ENCODE data around the gene TOR3A.
"Not testable (repeated sequence)": the region's sequence is repeated elsewhere in the genome, so short reads cannot be mapped to it uniquely, and the experiment has no call there.

Gene TOR3A

GRCh38 chr1:179135168-179135567, 53.3 kb downstream of the TOR3A start:
- not testable (repeated sequence) for H3K27ac ChIP-seq (ENCODE audit: low read depth, low read length); H3K4me3 ChIP-seq (ENCODE audit: low read depth, low read length); H3K9ac ChIP-seq (ENCODE audit: low read length); H3K4me1 ChIP-seq (ENCODE audit: control insufficient read depth, insufficient read depth, low read length); H3K27me3 ChIP-seq (ENCODE audit: control insufficient read depth, insufficient read depth, low read length)
- Histone ChIP-seq H3K36me3 (ENCODE audit: control insufficient read depth, insufficient read depth, low read length) (peaks cover 12% of the 10 kb centered on the region), H3K9me3 (ENCODE audit: control insufficient read depth, insufficient read depth, low read depth, low read length) (peaks cover 16% of the 10 kb centered on the region)

GRCh38 chr1:179135707-179136106, 53.8 kb downstream of the TOR3A start:
- H3K27ac ChIP-seq (ENCODE audit: low read depth, low read length); H3K4me1 ChIP-seq (ENCODE audit: control insufficient read depth, insufficient read depth, low read length); H3K27me3 ChIP-seq (ENCODE audit: control insufficient read depth, insufficient read depth, low read length); H3K4me3 ChIP-seq (ENCODE audit: low read depth, low read length); H3K9ac ChIP-seq (ENCODE audit: low read length): not testable (repeated sequence)
- Histone ChIP-seq H3K9me3 (ENCODE audit: control insufficient read depth, insufficient read depth, low read depth, low read length) (peaks cover 19% of the 10 kb centered on the region), H3K36me3 (ENCODE audit: control insufficient read depth, insufficient read depth, low read length) (peaks cover 10% of the 10 kb centered on the region; the same call in 1 of the 2 replicates)

- H3K4me3 ChIP-seq (ENCODE audit: low read depth, low read length) = no peak overlapping the region
Observed at GRCh38 chr1:179137617-179138255, 55.9 kb downstream of the TOR3A start.

GRCh38 chr1:179138755-179139154, 56.9 kb downstream of the TOR3A start:
- H3K9me3 ChIP-seq (ENCODE audit: control insufficient read depth, insufficient read depth, low read depth, low read length) = peaks cover 19% of the 10 kb centered on the region
- H3K9ac ChIP-seq (ENCODE audit: low read length); H3K36me3 ChIP-seq (ENCODE audit: control insufficient read depth, insufficient read depth, low read length); H3K4me1 ChIP-seq (ENCODE audit: control insufficient read depth, insufficient read depth, low read length); H3K4me3 ChIP-seq (ENCODE audit: low read depth, low read length); H3K27ac ChIP-seq (ENCODE audit: low read depth, low read length); H3K27me3 ChIP-seq (ENCODE audit: control insufficient read depth, insufficient read depth, low read length): not testable (repeated sequence)

More at GRCh38 chr1:179137617-179138255, 55.9 kb downstream of the TOR3A start:
- peaks cover 7% of the 10 kb centered on the region; the same call in 1 of the 2 replicates for H3K36me3 ChIP-seq (ENCODE audit: control insufficient read depth, insufficient read depth, low read length)
- peaks cover 19% of the 10 kb centered on the region for H3K9me3 ChIP-seq (ENCODE audit: control insufficient read depth, insufficient read depth, low read depth, low read length)
- H3K4me1 ChIP-seq (ENCODE audit: control insufficient read depth, insufficient read depth, low read length) = 0 out of 2 replicates have a peak, but pooled peaks cover 7% of the 10 kb centered on the region
- H3K27ac ChIP-seq (ENCODE audit: low read depth, low read length) = no peak overlapping the region
- no peak overlapping the region for H3K9ac ChIP-seq (ENCODE audit: low read length)
- H3K27me3 ChIP-seq (ENCODE audit: control insufficient read depth, insufficient read depth, low read length) = no peaks in the 10 kb centered on the region

- H3K9me3 ChIP-seq (ENCODE audit: control insufficient read depth, insufficient read depth, low read depth, low read length) = peaks cover 16% of the 10 kb centered on the region
- no peak overlapping the region for H3K27ac ChIP-seq (ENCODE audit: low read depth, low read length)
- no peak overlapping the region for H3K9ac ChIP-seq (ENCODE audit: low read length)
- H3K4me1 ChIP-seq (ENCODE audit: control insufficient read depth, insufficient read depth, low read length) = peaks cover 7% of the 10 kb centered on the region; the same call in 1 of the 2 replicates
- H3K4me3 ChIP-seq (ENCODE audit: low read depth, low read length) = no peak overlapping the region
- H3K27me3 ChIP-seq (ENCODE audit: control insufficient read depth, insufficient read depth, low read length) = no peaks in the 10 kb centered on the region
- peaks cover 7% of the 10 kb centered on the region; the same call in 1 of the 2 replicates for H3K36me3 ChIP-seq (ENCODE audit: control insufficient read depth, insufficient read depth, low read length)
Observed at GRCh38 chr1:179141592-179142251, 59.9 kb downstream of the TOR3A start.

- Histone ChIP-seq H3K4me3 (ENCODE audit: low read depth, low read length) (no peak overlapping the region), H3K36me3 (ENCODE audit: control insufficient read depth, insufficient read depth, low read length) (0 out of 2 replicates have a peak, but pooled peaks cover 4% of the 10 kb centered on the region), H3K27me3 (ENCODE audit: control insufficient read depth, insufficient read depth, low read length) (no peaks in the 10 kb centered on the region), H3K9ac (ENCODE audit: low read length) (no peak overlapping the region), H3K4me1 (ENCODE audit: control insufficient read depth, insufficient read depth, low read length) (peaks cover 7% of the 10 kb centered on the region; the same call in 1 of the 2 replicates), H3K9me3 (ENCODE audit: control insufficient read depth, insufficient read depth, low read depth, low read length) (peaks cover 12% of the 10 kb centered on the region), H3K27ac (ENCODE audit: low read depth, low read length) (no peak overlapping the region)
Observed at GRCh38 chr1:179142889-179143299, 61.0 kb downstream of the TOR3A start.

GRCh38 chr1:179143322-179143721, 61.5 kb downstream of the TOR3A start:
- Histone ChIP-seq H3K4me3 (ENCODE audit: low read depth, low read length) (no peak overlapping the region), H3K27ac (ENCODE audit: low read depth, low read length) (no peak overlapping the region), H3K27me3 (ENCODE audit: control insufficient read depth, insufficient read depth, low read length) (no peaks in the 10 kb centered on the region), H3K9ac (ENCODE audit: low read length) (no peak overlapping the region), H3K36me3 (ENCODE audit: control insufficient read depth, insufficient read depth, low read length) (0 out of 2 replicates have a peak, but pooled peaks cover 4% of the 10 kb centered on the region), H3K4me1 (ENCODE audit: control insufficient read depth, insufficient read depth, low read length) (peaks cover 7% of the 10 kb centered on the region; the same call in 1 of the 2 replicates), H3K9me3 (ENCODE audit: control insufficient read depth, insufficient read depth, low read depth, low read length) (peaks cover 12% of the 10 kb centered on the region)

GRCh38 chr1:179144626-179145025, 62.8 kb downstream of the TOR3A start:
- Histone ChIP-seq H3K9ac (ENCODE audit: low read length) (no peak overlapping the region), H3K4me1 (ENCODE audit: control insufficient read depth, insufficient read depth, low read length) (peaks cover 7% of the 10 kb centered on the region; the same call in 1 of the 2 replicates), H3K27ac (ENCODE audit: low read depth, low read length) (no peak overlapping the region), H3K36me3 (ENCODE audit: control insufficient read depth, insufficient read depth, low read length) (peaks cover 4% of the 10 kb centered on the region; the same call in 1 of the 2 replicates), H3K27me3 (ENCODE audit: control insufficient read depth, insufficient read depth, low read length) (no peaks in the 10 kb centered on the region), H3K9me3 (ENCODE audit: control insufficient read depth, insufficient read depth, low read depth, low read length) (peaks cover 11% of the 10 kb centered on the region), H3K4me3 (ENCODE audit: low read depth, low read length) (no peak overlapping the region)

GRCh38 chr1:179145521-179145920, 63.7 kb downstream of the TOR3A start:
- Histone ChIP-seq H3K4me1 (ENCODE audit: control insufficient read depth, insufficient read depth, low read length) (peaks cover 7% of the 10 kb centered on the region; the same call in 1 of the 2 replicates), H3K9me3 (ENCODE audit: control insufficient read depth, insufficient read depth, low read depth, low read length) (0 out of 2 replicates have a peak, but pooled peaks cover 9% of the 10 kb centered on the region), H3K4me3 (ENCODE audit: low read depth, low read length) (no peak overlapping the region), H3K27me3 (ENCODE audit: control insufficient read depth, insufficient read depth, low read length) (no peaks in the 10 kb centered on the region), H3K27ac (ENCODE audit: low read depth, low read length) (no peak overlapping the region), H3K36me3 (ENCODE audit: control insufficient read depth, insufficient read depth, low read length) (peaks cover 2% of the 10 kb centered on the region; the same call in 1 of the 2 replicates), H3K9ac (ENCODE audit: low read length) (no peak overlapping the region)
